ENCODE data around the gene PPP5C. TPM values are rescaled to one million over a fixed set of nuclear protein-coding genes. Genes with fewer than 3 reads are reported as not detected.

PPP5C gene
- total RNA-seq, 1 donor from 2014 or later = 86.0 TPM

DNA sequence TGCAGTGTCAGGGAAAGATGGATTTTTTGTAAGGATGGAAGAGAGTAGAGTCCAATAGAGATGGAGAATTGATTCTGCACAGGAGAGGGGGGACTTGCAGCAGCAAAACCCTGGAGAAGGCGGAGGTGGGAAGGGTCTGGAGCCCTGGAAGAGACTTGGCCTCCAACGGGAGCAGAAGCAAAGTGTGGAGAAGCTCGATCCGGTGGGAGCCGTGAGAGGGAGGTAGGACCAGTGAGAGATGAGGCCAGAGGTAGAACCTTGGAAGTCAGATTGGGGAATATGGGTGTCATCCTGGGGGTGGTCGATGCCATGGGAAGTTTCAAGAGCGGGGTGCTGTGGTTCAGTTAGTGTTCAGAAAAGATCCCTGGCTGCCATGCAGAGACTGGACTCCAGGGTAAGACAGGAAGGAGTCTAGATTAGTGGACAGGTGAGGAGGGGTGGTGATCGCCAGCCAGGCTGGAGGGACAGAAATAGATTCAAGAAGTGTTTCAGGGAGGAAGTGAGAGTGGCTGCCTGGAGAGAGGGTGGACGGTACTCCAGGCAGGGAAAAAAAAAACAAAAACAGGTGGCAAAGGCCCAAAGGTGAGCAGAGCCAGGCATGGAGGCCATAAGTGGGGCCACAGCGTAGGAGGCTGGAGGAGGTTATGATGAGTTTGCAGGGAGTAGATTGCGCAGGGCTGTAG, 2.6 kb downstream of the PPP5C start:
- Mint-ChIP-seq H3K9me3 (ENCODE audit: unreplicated experiment) (no peaks in the 10 kb centered on the region), H3K27me3 (ENCODE audit: unreplicated experiment) (no peaks in the 10 kb centered on the region), H3K4me1 (ENCODE audit: unreplicated experiment) (peaks cover 56% of the 10 kb centered on the region), H3K27ac (ENCODE audit: unreplicated experiment) (peak overlapping the region; percentile 96), H3K36me3 (ENCODE audit: unreplicated experiment) (peaks cover 11% of the 10 kb centered on the region), H3K4me3 (ENCODE audit: unreplicated experiment) (peak overlapping the region; percentile 44)
- DNase-seq (ENCODE audit: extremely low spot score, unreplicated experiment) = no peak
- TF ChIP-seq, protein P1, sequence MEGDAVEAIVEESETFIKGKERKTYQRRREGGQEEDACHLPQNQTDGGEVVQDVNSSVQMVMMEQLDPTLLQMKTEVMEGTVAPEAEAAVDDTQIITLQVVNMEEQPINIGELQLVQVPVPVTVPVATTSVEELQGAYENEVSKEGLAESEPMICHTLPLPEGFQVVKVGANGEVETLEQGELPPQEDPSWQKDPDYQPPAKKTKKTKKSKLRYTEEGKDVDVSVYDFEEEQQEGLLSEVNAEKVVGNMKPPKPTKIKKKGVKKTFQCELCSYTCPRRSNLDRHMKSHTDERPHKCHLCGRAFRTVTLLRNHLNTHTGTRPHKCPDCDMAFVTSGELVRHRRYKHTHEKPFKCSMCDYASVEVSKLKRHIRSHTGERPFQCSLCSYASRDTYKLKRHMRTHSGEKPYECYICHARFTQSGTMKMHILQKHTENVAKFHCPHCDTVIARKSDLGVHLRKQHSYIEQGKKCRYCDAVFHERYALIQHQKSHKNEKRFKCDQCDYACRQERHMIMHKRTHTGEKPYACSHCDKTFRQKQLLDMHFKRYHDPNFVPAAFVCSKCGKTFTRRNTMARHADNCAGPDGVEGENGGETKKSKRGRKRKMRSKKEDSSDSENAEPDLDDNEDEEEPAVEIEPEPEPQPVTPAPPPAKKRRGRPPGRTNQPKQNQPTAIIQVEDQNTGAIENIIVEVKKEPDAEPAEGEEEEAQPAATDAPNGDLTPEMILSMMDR (IDR thresholded peaks at IDR 0.05) = no peak

DNA sequence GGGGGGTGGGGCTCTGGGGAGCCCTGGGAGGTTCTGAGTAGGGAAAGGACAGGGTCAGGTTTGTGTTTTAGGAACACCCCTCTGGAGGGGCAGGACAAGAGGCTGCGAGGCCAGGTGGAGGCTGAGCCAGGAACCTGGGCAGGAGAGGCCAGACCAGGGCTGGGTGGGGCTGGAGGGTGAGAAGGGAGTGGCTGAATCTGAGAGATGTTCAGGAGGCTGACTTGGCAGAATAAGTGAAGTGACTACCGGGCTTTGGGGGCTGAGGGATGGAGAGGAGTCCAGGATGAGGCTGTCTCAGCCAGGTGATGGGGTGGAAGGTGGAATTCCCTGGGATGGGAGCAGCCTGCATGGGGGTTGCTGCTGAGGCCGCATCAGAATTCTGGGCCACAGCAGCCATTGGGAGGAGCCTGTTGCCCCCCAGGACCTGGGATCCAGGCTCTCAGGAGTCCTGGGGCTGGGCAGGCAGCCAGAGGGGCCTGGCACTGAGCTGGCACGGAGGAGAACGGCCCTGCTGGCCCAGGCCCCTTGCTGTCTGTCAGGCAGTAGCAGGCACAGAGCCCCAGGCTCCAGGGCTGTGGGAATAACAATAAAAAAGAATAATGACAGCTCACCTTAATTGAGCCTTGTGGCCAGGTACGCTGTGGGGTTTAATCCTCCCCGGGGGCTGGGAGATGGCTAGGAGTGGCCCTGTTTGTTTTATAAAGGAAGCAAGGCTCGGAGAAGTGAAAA, 3.3 kb downstream of the PPP5C start:
- peak overlapping the region; percentile 44 for H3K4me3 Mint-ChIP-seq (ENCODE audit: unreplicated experiment)
- no peaks in the 10 kb centered on the region for H3K27me3 Mint-ChIP-seq (ENCODE audit: unreplicated experiment)
- peak overlapping the region; percentile 96 for H3K27ac Mint-ChIP-seq (ENCODE audit: unreplicated experiment)
- H3K36me3 Mint-ChIP-seq (ENCODE audit: unreplicated experiment) = peaks cover 11% of the 10 kb centered on the region
- H3K4me1 Mint-ChIP-seq (ENCODE audit: unreplicated experiment) = peaks cover 56% of the 10 kb centered on the region
- TF ChIP-seq, protein P1 (IDR thresholded peaks at IDR 0.05) = no peak
- no peaks in the 10 kb centered on the region for H3K9me3 Mint-ChIP-seq (ENCODE audit: unreplicated experiment)
- DNase-seq (ENCODE audit: extremely low spot score, unreplicated experiment) = no peak

DNA sequence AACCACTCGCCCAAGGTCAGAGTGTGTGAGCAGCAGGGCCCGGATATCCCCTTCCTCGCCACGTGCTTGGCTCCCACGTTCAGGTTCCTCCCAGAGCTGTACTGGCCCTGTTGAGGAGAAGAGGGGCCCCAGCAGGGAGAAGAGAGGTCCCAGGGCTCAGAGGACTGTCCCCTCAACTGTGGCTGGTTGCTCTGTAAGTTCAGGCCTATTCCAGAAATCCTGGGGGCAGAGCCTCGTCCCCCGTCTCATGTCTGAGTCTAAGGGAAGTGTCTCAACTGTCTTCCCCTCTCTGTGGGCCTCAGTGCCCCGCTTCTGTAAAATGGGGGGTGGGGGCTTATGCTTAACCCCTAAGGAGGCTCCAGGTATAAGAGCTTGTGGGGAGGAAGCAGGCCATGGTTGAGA, 3.9 kb downstream of the PPP5C start:
- no peaks in the 10 kb centered on the region for H3K27me3 Mint-ChIP-seq (ENCODE audit: unreplicated experiment)
- peaks cover 56% of the 10 kb centered on the region for H3K4me1 Mint-ChIP-seq (ENCODE audit: unreplicated experiment)
- H3K36me3 Mint-ChIP-seq (ENCODE audit: unreplicated experiment) = peaks cover 14% of the 10 kb centered on the region
- no peaks in the 10 kb centered on the region for H3K9me3 Mint-ChIP-seq (ENCODE audit: unreplicated experiment)
- DNase-seq (ENCODE audit: extremely low spot score, unreplicated experiment) = no peak
- H3K27ac Mint-ChIP-seq (ENCODE audit: unreplicated experiment) = peak overlapping the region; percentile 96
- no peak overlapping the region for H3K4me3 Mint-ChIP-seq (ENCODE audit: unreplicated experiment)
- TF ChIP-seq, protein P1 (IDR thresholded peaks at IDR 0.05) = no peak

DNA sequence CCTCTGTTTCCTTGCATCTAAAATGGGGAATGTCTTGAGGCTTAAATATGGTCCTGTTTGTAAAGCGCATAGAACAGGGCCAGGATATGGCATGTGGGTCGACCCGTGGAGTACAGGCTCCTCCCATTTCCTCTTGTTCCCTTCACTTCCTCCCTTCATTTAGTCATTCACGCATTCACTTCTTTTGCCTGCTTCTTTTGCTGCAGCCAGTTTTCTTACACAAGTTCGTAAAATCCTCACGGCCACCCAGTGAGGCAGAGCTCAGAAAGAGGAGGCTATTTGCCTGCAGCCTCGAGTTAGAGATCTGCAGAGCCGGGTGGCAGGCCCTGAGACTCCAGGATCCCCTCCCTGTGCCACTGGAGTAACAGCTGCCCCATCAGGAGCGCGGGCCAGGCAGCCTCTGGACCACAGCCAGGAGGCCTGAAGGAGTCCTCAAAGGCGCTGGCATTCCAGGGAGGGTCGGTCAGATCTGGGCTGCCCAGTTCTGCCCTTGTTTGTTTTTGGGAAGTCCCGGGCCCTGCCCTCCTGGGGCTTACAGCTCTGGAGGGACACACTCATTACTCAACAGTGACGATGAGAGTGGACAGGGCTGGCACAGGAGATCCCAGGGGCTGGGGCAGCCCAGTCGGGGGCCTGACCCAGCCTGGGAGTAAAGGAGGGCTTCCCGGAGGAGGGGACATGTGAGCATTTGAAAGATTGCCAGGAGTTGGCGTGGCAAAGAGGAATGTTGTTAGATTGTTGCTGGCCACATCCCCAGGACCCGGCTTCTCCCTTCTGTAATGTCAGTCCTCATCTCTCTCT, 4.6 kb downstream of the PPP5C start:
- no peaks in the 10 kb centered on the region for H3K27me3 Mint-ChIP-seq (ENCODE audit: unreplicated experiment)
- peak overlapping the region; percentile 96 for H3K27ac Mint-ChIP-seq (ENCODE audit: unreplicated experiment)
- H3K9me3 Mint-ChIP-seq (ENCODE audit: unreplicated experiment) = no peaks in the 10 kb centered on the region
- TF ChIP-seq, protein P1 (IDR thresholded peaks at IDR 0.05) = no peak
- peak overlapping the region; percentile 45 for H3K4me3 Mint-ChIP-seq (ENCODE audit: unreplicated experiment)
- peaks cover 16% of the 10 kb centered on the region for H3K36me3 Mint-ChIP-seq (ENCODE audit: unreplicated experiment)
- peak; percentile 93 for DNase-seq (ENCODE audit: extremely low spot score, unreplicated experiment)
- peaks cover 53% of the 10 kb centered on the region for H3K4me1 Mint-ChIP-seq (ENCODE audit: unreplicated experiment)
